Right renal pelvis (tissue), 4 donors: Measurements from ENCODE around the gene INMT. TPM values are rescaled to one million over a fixed set of nuclear protein-coding genes. Genes with fewer than 3 reads are reported as not detected.
A peak's percentile ranks its signal among the peaks of the same experiment; 100 is the strongest.

Experiments used
- DNase-seq, 4 donors: peaks; one replicate each; pipeline ENCODE4 v3.0.0-alpha.2; 2013; ENCODE audit warnings: low read depth in 4 of 4, low spot score in 3 of 4, missing footprints in 1 of 4
- polyA plus RNA-seq, 4 donors: library from polyadenylated mRNA; unstranded; fragments of 120-200 nt; gene quantifications; one replicate each; pipeline ENCODE4 v1.2.1, GENCODE V29; 2013; ENCODE audit not compliant: insufficient read length in 4 of 4

Gene INMT
- polyA plus RNA-seq, 4 donors: 0.93 to 2.8 (median 1.9) TPM

GRCh38 chr7:30779574-30779973, 27.6 kb downstream of the INMT start:
- no peak for DNase-seq

- DNase-seq: no peak
Measured at GRCh38 chr7:30780941-30781340, 29.0 kb downstream of the INMT start.

- no peak for DNase-seq
Measured at GRCh38 chr7:30782690-30783089, 30.8 kb downstream of the INMT start.

GRCh38 chr7:30785786-30786185, 33.9 kb downstream of the INMT start:
- no peak for DNase-seq

GRCh38 chr7:30787486-30787885, 35.6 kb downstream of the INMT start:
- DNase-seq: no peak

- DNase-seq: no peak
Measured at GRCh38 chr7:30788640-30789333, 36.9 kb downstream of the INMT start.

- DNase-seq: no peak
Measured at GRCh38 chr7:30789334-30789711, 37.4 kb downstream of the INMT start.

- DNase-seq: no peak
Measured at GRCh38 chr7:30790356-30790755, 38.4 kb downstream of the INMT start.

- DNase-seq: no peak
Measured at GRCh38 chr7:30791114-30791513, 39.2 kb downstream of the INMT start.

- DNase-seq: no peak
Measured at GRCh38 chr7:30795161-30795948, 43.4 kb downstream of the INMT start.

- no peak for DNase-seq
Measured at GRCh38 chr7:30796105-30796869, 44.4 kb downstream of the INMT start.

GRCh38 chr7:30797176-30798040, 45.5 kb downstream of the INMT start:
- no peak for DNase-seq

- no peak for DNase-seq
Measured at GRCh38 chr7:30799206-30799975, 47.5 kb downstream of the INMT start.

- no peak for DNase-seq
Measured at GRCh38 chr7:30799976-30800661, 48.2 kb downstream of the INMT start.

GRCh38 chr7:30800785-30801252, 48.9 kb downstream of the INMT start:
- peak; percentile 55 to 77 (median 62) for DNase-seq

GRCh38 chr7:30802812-30803211, 50.9 kb downstream of the INMT start:
- no peak for DNase-seq

- no peak for DNase-seq
Measured at GRCh38 chr7:30804078-30804661, 52.2 kb downstream of the INMT start.

GRCh38 chr7:30805081-30805691, 53.3 kb downstream of the INMT start:
- no peak for DNase-seq
